LNCaP clone FGC (cell line): Measurements from ENCODE around the gene MRPL52.

Experiments
- DNase-seq: peaks from one replicate; pipeline ENCODE4 v3.0.0-alpha.2; 2011; ENCODE audit warnings: low read depth
- H3K4me3 ChIP-seq: 2 replicates; pipeline ENCODE4 v1.5.1; 2011; ENCODE audit warnings: mild to moderate bottlenecking, low read depth, low read length, control low read depth
- CTCF ChIP-seq: IDR thresholded peaks from 2 replicates; pipeline ENCODE4 v1.5.1; 2012; ENCODE audit warnings: mild to moderate bottlenecking; ENCODE audit not compliant: control insufficient read depth, insufficient read depth; ENCODE audit errors: extremely low read depth

MRPL52 gene

DNA sequence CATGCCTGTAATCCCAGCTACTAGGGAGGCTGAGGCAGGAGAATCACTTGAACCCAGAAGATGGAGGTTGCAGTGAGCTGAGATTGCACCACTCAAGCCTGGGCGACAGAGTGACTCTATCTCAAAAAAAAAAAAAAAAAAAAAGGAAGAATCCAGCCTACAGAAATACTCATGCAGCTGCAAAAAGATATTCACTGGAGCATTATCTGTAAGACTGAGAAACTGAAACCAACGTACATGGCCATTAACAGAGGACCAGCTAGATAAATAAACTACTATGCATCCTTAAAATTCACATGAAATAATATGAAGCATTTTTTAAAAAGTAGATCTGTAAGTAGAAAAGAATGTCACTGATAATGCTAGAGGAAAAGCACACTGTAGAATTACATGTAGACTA, 18.0 kb upstream of the MRPL52 start:
- DNase-seq: no peak
- no peak overlapping the region for H3K4me3 ChIP-seq
- TF ChIP-seq CTCF: no peak

GRCh38 chr14:22812744-22813143, 16.9 kb upstream of the MRPL52 start:
- no peak for TF ChIP-seq CTCF
- H3K4me3 ChIP-seq: no peak overlapping the region
- no peak for DNase-seq

DNA sequence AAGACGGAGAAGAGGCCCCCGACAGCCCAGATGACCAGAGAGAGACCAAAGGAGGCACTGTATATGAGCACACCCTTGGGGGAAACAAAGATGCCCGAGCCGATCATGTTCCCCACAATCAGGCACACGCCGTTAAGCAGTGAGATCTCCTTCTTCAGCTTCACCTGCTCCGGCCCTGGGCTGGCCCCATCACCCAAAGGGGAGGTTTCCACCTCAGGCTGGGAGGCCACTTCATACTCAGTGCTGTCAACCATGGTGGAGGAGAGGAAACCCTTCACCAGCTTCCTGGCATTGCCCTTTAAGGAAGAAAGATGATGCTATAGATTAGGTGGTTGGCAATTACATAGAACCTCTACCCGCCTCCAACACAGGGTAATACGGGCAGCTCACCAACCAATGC, 16.5 kb upstream of the MRPL52 start:
- TF ChIP-seq CTCF: no peak
- H3K4me3 ChIP-seq: no peak overlapping the region
- DNase-seq: no peak

- no peak for TF ChIP-seq CTCF
- DNase-seq: no peak
- H3K4me3 ChIP-seq: no peak overlapping the region
Measured at GRCh38 chr14:22814373-22814772, 15.3 kb upstream of the MRPL52 start.

- TF ChIP-seq CTCF: no peak
- H3K4me3 ChIP-seq: no peak within 1 kb of the TSS
- DNase-seq: no peak
Measured at GRCh38 chr14:22814941-22815713, 14.6 kb upstream of the MRPL52 start, which contains the start of gene SLC7A7. Gene SLC7A7, minus strand, starts transcription at chr14:22815435. Its CDS starts 2,037 bp downstream, at chr14:22813398.

- no peak for DNase-seq
- TF ChIP-seq CTCF: no peak
- H3K4me3 ChIP-seq: no peak overlapping the region
Measured at GRCh38 chr14:22819151-22819988, 10.3 kb upstream of the MRPL52 start.
